HEK293 (cell line): ENCODE measurements around the gene DNAH9.

ENCODE experiments used
- CTCF ChIA-PET: fragments of 350-600 bp; formaldehyde crosslinking; extraction: SDS; loops from one replicate; lab custom pipeline; 2021; ENCODE audit warnings: antibody characterized with exemption; lab: Yijun Ruan, JAX
- POLR2A ChIA-PET: fragments of 300-600 bp; formaldehyde crosslinking; extraction: SDS; loops from one replicate; lab custom pipeline; 2020; ENCODE audit warnings: antibody characterized with exemption, inconsistent platforms; lab: Yijun Ruan, JAX
- H3K27ac ChIP-seq: fragments of 200-500 bp; sonication (Bioruptor generic); 2 replicates; pipeline ENCODE4 v1.5.1; 2014; ENCODE audit warnings: low read depth, low read length, control low read depth, inconsistent platforms; ENCODE audit errors: extremely low read depth
- H3K36me3 ChIP-seq, 2 experiments: fragments of 200-500 bp in 1 of 2; sonication (Bioruptor generic) in 1 of 2; 1 replicate in 1 of 2; 2 replicates in 1 of 2; pipeline ENCODE4 v1.5.1; 2014 to 2017; ENCODE audit warnings: inconsistent platforms in 2 of 2, low read length in 2 of 2; ENCODE audit not compliant: control insufficient read depth in 2 of 2, insufficient read depth in 1 of 2
- H3K4me1 ChIP-seq: fragments of 200-500 bp; sonication (Bioruptor generic); 2 replicates; pipeline ENCODE4 v1.5.1; 2014; ENCODE audit warnings: mild to moderate bottlenecking, low read length, inconsistent platforms; ENCODE audit not compliant: control insufficient read depth, insufficient read depth
- H3K4me3 ChIP-seq: 2 replicates; pipeline ENCODE4 v1.5.1; 2011; ENCODE audit warnings: low read depth, mild to moderate bottlenecking, control low read depth, low read length, moderate library complexity
- H3K9me3 ChIP-seq: fragments of 200-500 bp; sonication (Bioruptor generic); 2 replicates; pipeline ENCODE4 v1.5.1; 2014; ENCODE audit warnings: low read depth, low read length, inconsistent platforms; ENCODE audit not compliant: control insufficient read depth, insufficient read depth
- EGR2 ChIP-seq: fragments of 450-650 bp; formaldehyde crosslinking; IDR thresholded peaks from 2 replicates; pipeline ENCODE4 v1.5.1; 2016; ENCODE audit warnings: low read depth, missing biosample characterization, missing genetic modification characterization
- HOXD13 ChIP-seq: sonication (generic); formaldehyde crosslinking; IDR thresholded peaks from 2 replicates; pipeline ENCODE4 v1.8.0; 2022; ENCODE audit warnings: missing genetic modification reagents, borderline replicate concordance
- KLF8 ChIP-seq: fragments of 450-650 bp; formaldehyde crosslinking; IDR thresholded peaks from 2 replicates; pipeline ENCODE4 v1.5.1; 2016; ENCODE audit warnings: missing biosample characterization, missing genetic modification characterization
- TCF7L2 ChIP-seq: IDR thresholded peaks from 2 replicates; pipeline ENCODE4 v1.6.1; 2011; ENCODE audit warnings: low read depth, mild to moderate bottlenecking, inconsistent platforms, low read length, moderate library complexity, borderline replicate concordance
- ZBTB8A ChIP-seq: fragments of 450-650 bp; formaldehyde crosslinking; IDR thresholded peaks from 2 replicates; pipeline ENCODE4 v1.5.1; 2016; ENCODE audit warnings: missing biosample characterization, missing genetic modification characterization
- ZNF10 ChIP-seq: fragments of 450-650 bp; formaldehyde crosslinking; IDR thresholded peaks from 2 replicates; pipeline ENCODE4 v1.5.1; 2017; ENCODE audit warnings: missing biosample characterization, missing genetic modification characterization
- ZNF140 ChIP-seq: fragments of 450-650 bp; formaldehyde crosslinking; IDR thresholded peaks from 2 replicates; pipeline ENCODE4 v1.5.1; 2016; ENCODE audit warnings: missing biosample characterization, missing genetic modification characterization
- ZNF214 ChIP-seq: fragments of 450-650 bp; formaldehyde crosslinking; IDR thresholded peaks from 2 replicates; pipeline ENCODE4 v1.5.1; 2017; ENCODE audit warnings: missing biosample characterization, mild to moderate bottlenecking, missing genetic modification characterization, borderline replicate concordance
- ZNF335 ChIP-seq: fragments of 450-650 bp; formaldehyde crosslinking; conservative IDR thresholded peaks from 2 replicates; pipeline ENCODE4 v1.5.1; 2016; ENCODE audit warnings: missing biosample characterization, missing genetic modification characterization
- ZNF529 ChIP-seq: fragments of 450-650 bp; formaldehyde crosslinking; IDR thresholded peaks from 2 replicates; pipeline ENCODE4 v1.5.1; 2017; ENCODE audit warnings: missing genetic modification characterization, missing biosample characterization; ENCODE audit not compliant: insufficient replicate concordance
- ZNF624 ChIP-seq: fragments of 450-650 bp; formaldehyde crosslinking; IDR thresholded peaks from 2 replicates; pipeline ENCODE4 v1.5.1; 2017; ENCODE audit warnings: missing biosample characterization, missing genetic modification characterization
- ZNF654 ChIP-seq: fragments of 450-650 bp; formaldehyde crosslinking; IDR thresholded peaks from 2 replicates; pipeline ENCODE4 v1.5.1; 2016; ENCODE audit warnings: low read depth, missing biosample characterization, missing genetic modification characterization
- ZNF658 ChIP-seq: fragments of 450-650 bp; formaldehyde crosslinking; IDR thresholded peaks from 2 replicates; pipeline ENCODE4; 2016; ENCODE audit warnings: missing biosample characterization, missing genetic modification characterization
- ZNF660 ChIP-seq: fragments of 450-650 bp; IDR thresholded peaks from 2 replicates; pipeline ENCODE4 v1.5.1; 2018; ENCODE audit warnings: missing biosample characterization, mild to moderate bottlenecking, missing genetic modification characterization
- ZNF768 ChIP-seq: fragments of 450-650 bp; formaldehyde crosslinking; IDR thresholded peaks from 2 replicates; pipeline ENCODE4 v1.5.1; 2018; ENCODE audit warnings: missing biosample characterization, mild to moderate bottlenecking, missing genetic modification characterization
- TF ChIP-seq, protein P1 (sequence below): fragments of 450-650 bp; formaldehyde crosslinking; IDR thresholded peaks from 2 replicates; pipeline ENCODE4 v1.5.1; 2017; ENCODE audit warnings: missing biosample characterization, missing genetic modification characterization
- TF ChIP-seq, protein P2 (sequence below): fragments of 450-650 bp; formaldehyde crosslinking; IDR thresholded peaks from 2 replicates; pipeline ENCODE4 v1.5.1; 2016; ENCODE audit warnings: missing biosample characterization, missing genetic modification characterization
- TF ChIP-seq, protein P3 (sequence below): fragments of 450-650 bp; formaldehyde crosslinking; IDR thresholded peaks from 2 replicates; pipeline ENCODE4 v1.5.1; 2017; ENCODE audit warnings: missing biosample characterization, missing genetic modification characterization

The DNAH9 gene

DNA sequence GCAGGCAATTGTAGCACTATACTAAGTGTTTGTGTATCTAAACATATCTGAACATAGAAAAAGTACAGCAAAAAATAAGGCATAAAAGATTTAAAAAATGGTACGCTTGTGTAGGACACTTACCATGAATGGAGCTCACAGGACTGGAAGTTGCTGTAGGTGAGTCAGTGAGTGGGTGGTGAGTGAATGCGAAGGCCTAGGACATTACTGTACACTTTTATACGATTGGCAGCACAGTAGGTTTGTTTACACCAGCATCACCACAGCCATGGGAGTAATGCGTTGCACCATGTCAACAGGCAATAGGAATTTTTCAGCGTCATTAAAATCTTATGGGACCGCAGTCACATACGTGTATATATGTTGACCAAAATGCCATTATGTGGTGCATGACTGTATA, 45.6 kb downstream of the DNAH9 start (continued):
- TF ChIP-seq ZNF658 (tag by site-specific recombination) (no peak), ZNF529 (tag by site-specific recombination) (no peak)

DNA sequence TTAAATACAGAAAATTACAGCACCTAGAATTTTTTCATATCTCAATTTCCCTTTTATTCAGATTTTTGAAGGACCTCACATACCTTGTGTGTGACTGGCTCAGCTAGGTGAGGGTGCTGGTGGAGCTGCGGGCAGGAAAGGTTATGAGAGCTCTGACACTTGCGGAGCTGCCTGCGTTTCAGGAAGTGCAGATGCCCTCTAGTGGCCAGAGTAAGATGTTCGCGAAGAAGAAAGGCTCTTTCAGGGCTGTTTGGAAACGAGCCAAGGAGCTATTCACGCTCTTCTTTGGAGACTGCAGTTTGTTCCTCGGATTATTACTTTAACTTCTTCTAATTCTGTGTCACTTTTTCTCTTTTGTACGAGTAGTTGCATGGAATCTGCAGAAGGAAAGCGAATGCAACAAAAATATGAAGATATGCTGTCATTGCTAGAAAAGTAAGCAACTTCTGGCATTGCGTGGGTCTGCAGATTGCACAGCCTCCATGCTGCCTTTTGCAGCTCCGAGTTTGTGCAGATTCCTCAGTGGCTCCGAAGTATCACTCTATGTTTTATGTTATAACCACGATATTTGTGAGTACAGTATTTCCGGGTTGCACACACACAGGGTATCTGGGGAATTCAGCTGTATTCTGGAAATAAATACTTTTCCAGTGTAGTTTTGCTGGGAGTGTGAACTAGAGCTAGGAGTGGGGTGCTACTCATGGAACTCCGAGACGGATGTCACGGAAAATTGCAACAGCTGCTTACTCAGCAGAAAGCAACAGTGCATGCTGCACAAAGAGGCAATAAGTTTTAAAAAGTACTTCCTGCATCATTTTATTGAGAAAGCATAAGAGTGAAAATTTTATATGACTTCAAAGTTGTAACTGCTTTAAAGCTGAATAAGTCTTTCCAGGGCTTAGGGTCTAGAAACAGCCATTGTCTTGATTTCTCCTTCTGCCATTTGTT, 46.3 kb downstream of the DNAH9 start:
- H3K4me3 ChIP-seq: no peak overlapping the region
- ChIA-PET POLR2A (no interaction called here), CTCF (interaction anchor here (0.6 to 2.4 kb wide), 60 partner anchors 9 to 909 kb away, joined by 3 to 18 read pairs (median 4); no protein-coding TSS in a partner anchor)
- H3K4me1 ChIP-seq: no peaks in the 10 kb centered on the region
- no peaks in the 10 kb centered on the region for H3K36me3 ChIP-seq
- H3K9me3 ChIP-seq: no peaks in the 10 kb centered on the region
- H3K27ac ChIP-seq: no peak overlapping the region
- TF ChIP-seq ZNF768 (tag by site-specific recombination) (no peak), ZNF654 (tag by site-specific recombination) (peak; percentile 45), ZNF660 (tag by site-specific recombination) (peak; percentile 52; the same call in 1 of the 2 replicates), ZNF140 (0 out of 2 replicates have a peak, but pooled peaks have one; percentile 31)

DNA sequence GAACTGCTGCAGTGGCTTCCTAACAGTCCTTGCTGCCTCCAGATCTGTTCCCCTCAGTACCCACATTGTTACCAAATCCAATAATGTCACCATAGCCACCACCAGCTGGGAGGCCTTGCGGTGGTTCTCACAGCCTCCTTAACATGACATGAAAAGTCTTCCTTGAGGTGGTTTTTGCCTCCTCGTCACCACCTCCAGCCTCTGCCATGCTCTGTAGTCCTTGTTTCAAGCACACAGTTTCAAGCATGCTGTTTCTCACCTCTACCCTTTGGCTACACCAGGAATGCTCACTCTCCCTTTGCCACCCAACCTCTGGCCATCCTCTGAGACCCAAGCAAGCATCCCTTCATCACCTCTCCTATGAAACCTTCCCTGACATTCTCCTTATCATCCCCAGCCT, 47.2 kb downstream of the DNAH9 start:
- CTCF ChIA-PET: interaction anchor here (0.7 to 2.4 kb wide), 9 partner anchors 8 to 769 kb away, joined by 3 to 18 read pairs (median 5); no protein-coding TSS in a partner anchor
- Histone ChIP-seq H3K36me3 (no peaks in the 10 kb centered on the region), H3K27ac (no peak overlapping the region), H3K4me1 (no peaks in the 10 kb centered on the region), H3K4me3 (no peak overlapping the region), H3K9me3 (no peaks in the 10 kb centered on the region)
- POLR2A ChIA-PET: no interaction called here
- TF ChIP-seq ZNF214 (tag by site-specific recombination): no peak
- TF ChIP-seq ZNF335 (tag by site-specific recombination): no peak
- TF ChIP-seq, protein P1, sequence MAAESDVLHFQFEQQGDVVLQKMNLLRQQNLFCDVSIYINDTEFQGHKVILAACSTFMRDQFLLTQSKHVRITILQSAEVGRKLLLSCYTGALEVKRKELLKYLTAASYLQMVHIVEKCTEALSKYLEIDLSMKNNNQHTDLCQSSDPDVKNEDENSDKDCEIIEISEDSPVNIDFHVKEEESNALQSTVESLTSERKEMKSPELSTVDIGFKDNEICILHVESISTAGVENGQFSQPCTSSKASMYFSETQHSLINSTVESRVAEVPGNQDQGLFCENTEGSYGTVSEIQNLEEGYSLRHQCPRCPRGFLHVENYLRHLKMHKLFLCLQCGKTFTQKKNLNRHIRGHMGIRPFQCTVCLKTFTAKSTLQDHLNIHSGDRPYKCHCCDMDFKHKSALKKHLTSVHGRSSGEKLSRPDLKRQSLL: no peak
- no peak for TF ChIP-seq TCF7L2
- no peak for TF ChIP-seq EGR2 (tag by site-specific recombination)
- no peak for TF ChIP-seq ZNF10 (tag by site-specific recombination)
- no peak for TF ChIP-seq HOXD13 (CRISPR knock-in tag)
- TF ChIP-seq, protein P2, sequence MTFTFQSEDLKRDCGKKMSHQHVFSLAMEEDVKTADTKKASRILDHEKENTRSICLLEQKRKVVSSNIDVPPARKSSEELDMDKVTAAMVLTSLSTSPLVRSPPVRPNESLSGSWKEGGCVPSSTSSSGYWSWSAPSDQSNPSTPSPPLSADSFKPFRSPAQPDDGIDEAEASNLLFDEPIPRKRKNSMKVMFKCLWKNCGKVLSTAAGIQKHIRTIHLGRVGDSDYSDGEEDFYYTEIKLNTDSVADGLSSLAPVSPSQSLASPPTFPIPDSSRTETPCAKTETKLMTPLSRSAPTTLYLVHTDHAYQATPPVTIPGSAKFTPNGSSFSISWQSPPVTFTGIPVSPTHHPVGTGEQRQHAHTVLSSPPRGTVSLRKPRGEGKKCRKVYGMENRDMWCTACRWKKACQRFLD (tag by site-specific recombination): no peak
- no peak for TF ChIP-seq ZBTB8A (tag by site-specific recombination)
- TF ChIP-seq KLF8: no peak
- TF ChIP-seq, protein P3, sequence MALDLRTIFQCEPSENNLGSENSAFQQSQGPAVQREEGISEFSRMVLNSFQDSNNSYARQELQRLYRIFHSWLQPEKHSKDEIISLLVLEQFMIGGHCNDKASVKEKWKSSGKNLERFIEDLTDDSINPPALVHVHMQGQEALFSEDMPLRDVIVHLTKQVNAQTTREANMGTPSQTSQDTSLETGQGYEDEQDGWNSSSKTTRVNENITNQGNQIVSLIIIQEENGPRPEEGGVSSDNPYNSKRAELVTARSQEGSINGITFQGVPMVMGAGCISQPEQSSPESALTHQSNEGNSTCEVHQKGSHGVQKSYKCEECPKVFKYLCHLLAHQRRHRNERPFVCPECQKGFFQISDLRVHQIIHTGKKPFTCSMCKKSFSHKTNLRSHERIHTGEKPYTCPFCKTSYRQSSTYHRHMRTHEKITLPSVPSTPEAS (tag by site-specific recombination): no peak
- no peak for TF ChIP-seq ZNF624 (tag by site-specific recombination)
